ENCODE results near the gene DCDC2C. TPM values are rescaled to one million over a fixed set of nuclear protein-coding genes. Genes with fewer than 3 reads are reported as not detected.

The DCDC2C gene
- total and polyA plus RNA-seq, 2 of the 4 experiments (the other 2 are of a cell fraction) = not detected

DNA sequence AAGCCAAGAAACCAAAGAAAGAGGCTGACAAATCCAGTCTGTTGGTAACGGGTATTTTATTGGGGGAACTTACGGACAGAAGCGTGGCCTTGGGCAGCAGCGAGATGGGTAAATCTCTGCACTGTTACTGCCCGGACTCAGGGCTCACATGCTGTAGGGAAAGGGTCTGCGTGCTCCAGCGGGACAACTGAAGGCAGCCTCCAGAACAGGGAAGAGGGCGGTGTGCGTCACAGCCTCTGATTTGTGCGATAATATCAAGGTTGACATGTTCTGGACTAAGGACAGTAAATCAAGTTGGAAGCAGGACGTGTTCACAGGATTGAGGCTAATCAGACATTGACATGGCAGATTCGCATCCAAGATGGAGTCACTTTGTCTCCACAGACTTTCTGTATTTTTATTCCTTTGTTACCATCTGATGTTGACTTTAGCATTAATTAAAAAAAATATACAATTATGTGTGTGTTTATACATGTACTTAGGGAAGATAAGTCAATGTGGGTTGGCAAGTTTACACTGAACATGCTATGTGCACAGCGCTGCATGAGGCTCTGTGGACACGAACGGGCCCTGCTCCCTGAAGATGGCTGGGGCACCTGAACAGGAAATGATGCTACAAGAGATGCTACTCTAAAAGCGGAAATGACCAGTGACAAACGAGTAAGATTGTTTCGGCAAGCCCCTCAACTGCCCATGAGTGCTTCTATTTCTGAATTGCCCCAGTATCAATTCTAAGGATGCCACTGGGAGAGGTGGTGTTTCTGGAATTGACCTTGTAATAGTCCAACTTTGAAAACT lies 22.6 kb upstream of the DCDC2C start:
- H4K91ac ChIP-seq (ENCODE audit: insufficient read depth, low read depth, low read length) = no peak overlapping the region
- H2BK15ac ChIP-seq (ENCODE audit: low read depth, low read length) = no peak overlapping the region
- no peaks in the 10 kb centered on the region for H3K36me3 ChIP-seq (ENCODE audit: control insufficient read depth, insufficient read depth, low read length)
- ChIA-PET CTCF (no interaction called here), POLR2A (ENCODE audit: unreplicated experiment) (no interaction called here)
- H3K14ac ChIP-seq (replicated peaks; ENCODE audit: low read depth, low read length) = no peak overlapping the region
- H4K20me1 ChIP-seq (ENCODE audit: insufficient read depth, low read length) = no peaks in the 10 kb centered on the region
- H3K27ac ChIP-seq (ENCODE audit: insufficient read depth, low read length) = no peak overlapping the region
- no peak overlapping the region for H3K4me3 ChIP-seq (ENCODE audit: insufficient read depth, low read depth, low read length)
- no peak overlapping the region for H3K23ac ChIP-seq (ENCODE audit: low read depth, low read length)
- in situ Hi-C loops (cut with MboI; ENCODE audit: low sequenced_read_pairs) = no loop called here
- H3K18ac ChIP-seq (ENCODE audit: low read depth, low read length) = no peak overlapping the region
- H2BK120ac ChIP-seq (ENCODE audit: low read depth, low read length) = no peak overlapping the region
- H3K79me1 ChIP-seq (ENCODE audit: low read depth in 1 of 2, low read length in 2 of 2) = no peaks in the 10 kb centered on the region
- H2AFZ ChIP-seq (replicated peaks; ENCODE audit: low read length, poor library complexity) = no peak overlapping the region
- no peak overlapping the region for H3K4me2 ChIP-seq (ENCODE audit: low read depth, low read length)
- no peak overlapping the region for H3K56ac ChIP-seq (ENCODE audit: extremely low read depth, insufficient read depth, low read length)
- no peak overlapping the region for H2BK20ac ChIP-seq (ENCODE audit: low read depth, low read length)
- dilution Hi-C loops (cut with HindIII; ENCODE audit: low sequenced_read_pairs, unreplicated experiment) = no loop called here
- ATAC-seq (ENCODE audit: low read depth) = no peak
- H3K9ac ChIP-seq (ENCODE audit: low read depth, low read length) = no peak overlapping the region
- no peak overlapping the region for H2AK9ac ChIP-seq (replicated peaks; ENCODE audit: low read depth, low read length, poor library complexity)
- DNase-seq = no peak
- peaks cover 8% of the 10 kb centered on the region for H3K27me3 ChIP-seq (ENCODE audit: control insufficient read depth, insufficient read depth, low read length)
- intact Hi-C loops (cut with micrococcal nuclease) = no loop called here
- no peak overlapping the region for H3K4ac ChIP-seq (ENCODE audit: low read depth, low read length)
- H3K4me1 ChIP-seq (ENCODE audit: control insufficient read depth, insufficient read depth, low read length) = no peaks in the 10 kb centered on the region
- H3K9me1 ChIP-seq (ENCODE audit: insufficient read depth, low read length) = no peaks in the 10 kb centered on the region
- TF ChIP-seq BHLHE40 (IDR thresholded peaks at IDR 0.05; ENCODE audit: low read depth, low read length) = no peak
- TF ChIP-seq, protein P1, sequence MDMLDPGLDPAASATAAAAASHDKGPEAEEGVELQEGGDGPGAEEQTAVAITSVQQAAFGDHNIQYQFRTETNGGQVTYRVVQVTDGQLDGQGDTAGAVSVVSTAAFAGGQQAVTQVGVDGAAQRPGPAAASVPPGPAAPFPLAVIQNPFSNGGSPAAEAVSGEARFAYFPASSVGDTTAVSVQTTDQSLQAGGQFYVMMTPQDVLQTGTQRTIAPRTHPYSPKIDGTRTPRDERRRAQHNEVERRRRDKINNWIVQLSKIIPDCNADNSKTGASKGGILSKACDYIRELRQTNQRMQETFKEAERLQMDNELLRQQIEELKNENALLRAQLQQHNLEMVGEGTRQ (IDR thresholded peaks at IDR 0.05; ENCODE audit: low read depth, low read length) = no peak
- TF ChIP-seq, protein P2, sequence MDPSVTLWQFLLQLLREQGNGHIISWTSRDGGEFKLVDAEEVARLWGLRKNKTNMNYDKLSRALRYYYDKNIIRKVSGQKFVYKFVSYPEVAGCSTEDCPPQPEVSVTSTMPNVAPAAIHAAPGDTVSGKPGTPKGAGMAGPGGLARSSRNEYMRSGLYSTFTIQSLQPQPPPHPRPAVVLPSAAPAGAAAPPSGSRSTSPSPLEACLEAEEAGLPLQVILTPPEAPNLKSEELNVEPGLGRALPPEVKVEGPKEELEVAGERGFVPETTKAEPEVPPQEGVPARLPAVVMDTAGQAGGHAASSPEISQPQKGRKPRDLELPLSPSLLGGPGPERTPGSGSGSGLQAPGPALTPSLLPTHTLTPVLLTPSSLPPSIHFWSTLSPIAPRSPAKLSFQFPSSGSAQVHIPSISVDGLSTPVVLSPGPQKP (IDR thresholded peaks at IDR 0.05; ENCODE audit: borderline replicate concordance, low read depth, low read length) = no peak
- no peak for TF ChIP-seq MAZ (IDR thresholded peaks at IDR 0.05; ENCODE audit: borderline replicate concordance, low read depth, low read length)
- no peak for TF ChIP-seq SMC3 (IDR thresholded peaks at IDR 0.05; ENCODE audit: low read depth, low read length)
- no TSS peak for BruUV-seq (replicated peaks)
- no peak overlapping the region for H4K5ac ChIP-seq (ENCODE audit: low read depth, low read length)
- WGBS, 2 experiments (ENCODE audit: extremely low coverage in 2 of 2, insufficient read length in 1 of 2) = 87% methylated on average over 10 of the region's 18 CpGs; no CpG with 5 or more reads in 1 of the 2 experiments
- no peaks in the 10 kb centered on the region for H3K9me3 ChIP-seq (ENCODE audit: control insufficient read depth, insufficient read depth, low read length)
- H2AK5ac ChIP-seq (ENCODE audit: low read depth, low read length) = no peak overlapping the region
- H2BK5ac ChIP-seq (ENCODE audit: low read depth, low read length, poor library complexity, severe bottlenecking) = no peak overlapping the region
- H4K8ac ChIP-seq (ENCODE audit: low read depth in 2 of 2, low read length in 2 of 2) = no peak overlapping the region
